CD4-positive, alpha-beta T cell (primary cell): Measurements from ENCODE around the gene SH2D1B. TPM values are rescaled to one million over a fixed set of nuclear protein-coding genes. Genes with fewer than 3 reads are reported as not detected.
"Not testable (repeated sequence)": the region's sequence is repeated elsewhere in the genome, so short reads cannot be mapped to it uniquely, and the experiment has no call there.

Source experiments
- ATAC-seq: fragments of 200-7000 bp; cut with Tn5 transposase; one replicate; pipeline ENCODE4 v1.10.0; 2022; ENCODE audit warnings: mild to moderate bottlenecking; ENCODE audit not compliant: poor library complexity
- CTCF ChIA-PET: fragments of 350-600 bp; sonication (Branson Sonifier 250); formaldehyde crosslinking; loops from one replicate; lab custom pipeline; 2021; ENCODE audit warnings: antibody characterized with exemption, inconsistent platforms; lab: Charles Lee
- POLR2A ChIA-PET: fragments of 350-600 bp; sonication (Branson Sonifier 250); formaldehyde crosslinking; loops from one replicate; lab custom pipeline; 2021; ENCODE audit warnings: antibody characterized with exemption, inconsistent platforms; lab: Charles Lee
- DNase-seq, 14 experiments: peaks; one replicate each; pipeline ENCODE4 v3.0.0-alpha.2; 2013 to 2020; ENCODE audit warnings: mixed read lengths in 2 of 14
- H3K27ac ChIP-seq, 2 donors: one replicate each; pipeline versions ENCODE4 v1.5.1 to v1.7.0; 2013; ENCODE audit warnings: low read length in 2 of 2, low read depth in 1 of 2, mild to moderate bottlenecking in 1 of 2
- H3K27me3 ChIP-seq, 2 experiments: 1 replicate in 1 of 2; 2 replicates in 1 of 2; pipeline versions ENCODE4 v1.6.1 to v1.7.0; 2013; ENCODE audit warnings: low read length in 2 of 2, control low read depth in 1 of 2, mild to moderate bottlenecking in 1 of 2, moderate library complexity in 1 of 2; ENCODE audit not compliant: insufficient read depth in 2 of 2, control insufficient read depth in 1 of 2
- H3K36me3 ChIP-seq: one replicate; pipeline ENCODE4 v1.6.1; 2013; ENCODE audit warnings: low read length, control low read depth; ENCODE audit not compliant: insufficient read depth
- H3K4me1 ChIP-seq: one replicate; pipeline ENCODE4 v1.6.1; 2013; ENCODE audit warnings: low read length, control low read depth; ENCODE audit not compliant: insufficient read depth
- H3K4me3 ChIP-seq: one replicate; pipeline ENCODE4 v1.5.1; 2013; ENCODE audit warnings: mild to moderate bottlenecking, low read length, moderate library complexity
- H3K9me3 ChIP-seq, 2 experiments: 1 replicate in 1 of 2; 2 replicates in 1 of 2; pipeline versions ENCODE4 v1.6.1 to v1.7.0; 2013; ENCODE audit warnings: low read length in 2 of 2, mild to moderate bottlenecking in 2 of 2, control low read depth in 1 of 2, moderate library complexity in 1 of 2; ENCODE audit not compliant: control insufficient read depth in 1 of 2, insufficient read depth in 1 of 2
- H3K27ac Mint-ChIP-seq: one replicate; pipeline ENCODE4 v1.8.0; 2020; ENCODE audit warnings: mixed read lengths
- H3K27me3 Mint-ChIP-seq: one replicate; pipeline ENCODE4 v1.8.0; 2021; ENCODE audit warnings: mixed read lengths
- H3K36me3 Mint-ChIP-seq: one replicate; pipeline ENCODE4 v1.8.0; 2021; ENCODE audit warnings: low read depth, mixed read lengths
- H3K4me1 Mint-ChIP-seq: one replicate; pipeline ENCODE4 v1.8.0; 2021; ENCODE audit warnings: low read depth, mixed read lengths
- H3K4me3 Mint-ChIP-seq: one replicate; pipeline ENCODE4 v1.8.0; 2020; ENCODE audit warnings: mild to moderate bottlenecking, mixed read lengths
- H3K9me3 Mint-ChIP-seq: one replicate; pipeline ENCODE4 v1.8.0; 2020; ENCODE audit warnings: mixed read lengths
- CTCF ChIP-seq: fragments of 200-600 bp; IDR thresholded peaks from one replicate; pipeline ENCODE4 v1.8.0; 2022; ENCODE audit warnings: antibody characterized with exemption, mild to moderate bottlenecking
- intact Hi-C, 2 experiments: fragments of 100-400 bp; cut with DNase I in 1 of 2; cut with micrococcal nuclease in 1 of 2; formaldehyde crosslinking; loops; one replicate each; pipeline versions ENCODE4 v1.15.1 to v1.9.0; 2023 to 2025; cut with DNase I, micrococcal nuclease
- total RNA-seq, 174 experiments: library from RNA in 2 of 174; stranded (reverse) in 2 of 174; gene quantifications; one replicate each; pipeline ENCODE4 v1.2.3 and lab custom pipeline; 2021 to 2026

SH2D1B gene
- total RNA-seq, 2 experiments from 2014 or later: not detected

- H3K36me3 Mint-ChIP-seq: no peaks in the 10 kb centered on the region
- Histone ChIP-seq H3K27ac (no peak overlapping the region), H3K4me1 (no peaks in the 10 kb centered on the region), H3K4me3 (no peak overlapping the region), H3K9me3 (no peaks in the 10 kb centered on the region), H3K27me3 (peaks cover 0 to 3% of the 10 kb centered on the region in 2 experiments), H3K36me3 (no peaks in the 10 kb centered on the region)
- no peak for DNase-seq
- ATAC-seq: no peak
- TF ChIP-seq CTCF: no peak
- intact Hi-C loops: no loop called here
- no peaks in the 10 kb centered on the region for H3K4me1 Mint-ChIP-seq
- CTCF ChIA-PET: no interaction called here
- H3K9me3 Mint-ChIP-seq: no peaks in the 10 kb centered on the region
- no peak overlapping the region for H3K27ac Mint-ChIP-seq
- POLR2A ChIA-PET: no interaction called here
- H3K4me3 Mint-ChIP-seq: no peak overlapping the region
- peaks cover 9% of the 10 kb centered on the region for H3K27me3 Mint-ChIP-seq
Measured at GRCh38 chr1:162353078-162353477, 58.9 kb downstream of the SH2D1B start.

GRCh38 chr1:162351874-162352273, 60.1 kb downstream of the SH2D1B start:
- intact Hi-C loops, H3K27me3 Mint-ChIP-seq, H3K36me3 ChIP-seq, DNase-seq, H3K27ac ChIP-seq, CTCF ChIA-PET, H3K9me3 Mint-ChIP-seq, H3K36me3 Mint-ChIP-seq, H3K27ac Mint-ChIP-seq, H3K4me1 ChIP-seq, H3K4me3 ChIP-seq, H3K4me1 Mint-ChIP-seq, H3K27me3 ChIP-seq, H3K4me3 Mint-ChIP-seq, ATAC-seq, H3K9me3 ChIP-seq, POLR2A ChIA-PET: not testable (repeated sequence)

GRCh38 chr1:162351246-162351842, 60.6 kb downstream of the SH2D1B start:
- no peak overlapping the region for H3K27ac Mint-ChIP-seq
- Histone ChIP-seq H3K27ac (no peak overlapping the region), H3K4me1 (no peaks in the 10 kb centered on the region), H3K9me3 (no peaks in the 10 kb centered on the region), H3K27me3 (peaks cover 0 to 3% of the 10 kb centered on the region in 2 experiments), H3K4me3 (no peak overlapping the region), H3K36me3 (no peaks in the 10 kb centered on the region)
- H3K4me3 Mint-ChIP-seq: no peak overlapping the region
- H3K9me3 Mint-ChIP-seq: no peaks in the 10 kb centered on the region
- DNase-seq: no peak
- no peaks in the 10 kb centered on the region for H3K36me3 Mint-ChIP-seq
- intact Hi-C loops: no loop called here
- ChIA-PET CTCF (no interaction called here), POLR2A (no interaction called here)
- H3K4me1 Mint-ChIP-seq: no peaks in the 10 kb centered on the region
- no peak for TF ChIP-seq CTCF
- peaks cover 5% of the 10 kb centered on the region for H3K27me3 Mint-ChIP-seq
- no peak for ATAC-seq
